ENCODE results near the gene PRDM16. TPM values are rescaled to one million over a fixed set of nuclear protein-coding genes. Genes with fewer than 3 reads are reported as not detected.

Gene PRDM16
- total RNA-seq, 1 experiment from 2014 or later = 0.17 TPM

GRCh38 chr1:3176028-3176427, 107.0 kb downstream of the PRDM16 start:
- Histone ChIP-seq H3K14ac (ENCODE audit: insufficient read depth, low read length) (no peak overlapping the region), H2BK120ac (ENCODE audit: low read depth, low read length, poor library complexity, severe bottlenecking) (no peak overlapping the region), H4K5ac (ENCODE audit: insufficient read length, low read depth, low read length) (no peak overlapping the region), H3K4me2 (ENCODE audit: insufficient read depth, insufficient read length, low read length) (no peak overlapping the region), H4K20me1 (ENCODE audit: control insufficient read depth, insufficient read depth, insufficient read length) (no peaks in the 10 kb centered on the region), H2BK12ac (ENCODE audit: insufficient read length, low read depth, low read length) (no peak overlapping the region), H2BK20ac (ENCODE audit: low read depth, low read length, poor library complexity, severe bottlenecking) (no peak overlapping the region), H3K9me3 (ENCODE audit: control insufficient read depth, low read depth, low read length) (no peaks in the 10 kb centered on the region), H4K8ac (replicated peaks; ENCODE audit: insufficient read length, low read depth, low read length) (no peak overlapping the region), H3K18ac (ENCODE audit: insufficient read length, low read depth, low read length) (no peak overlapping the region), H2BK15ac (ENCODE audit: low read depth, low read length) (no peak overlapping the region), H3K27ac (ENCODE audit: insufficient read length, low read depth, low read length) (no peak overlapping the region), H3K27me3 (ENCODE audit: insufficient read depth, low read length) (no peaks in the 10 kb centered on the region), H2AFZ (ENCODE audit: low read length) (no peak overlapping the region), H2BK5ac (ENCODE audit: insufficient read length, low read length) (no peak overlapping the region), H3K4ac (ENCODE audit: low read depth, low read length) (no peak overlapping the region), H3K4me1 (ENCODE audit: insufficient read depth, low read length) (no peaks in the 10 kb centered on the region), H3K23ac (ENCODE audit: insufficient read length, low read depth, low read length) (no peak overlapping the region), H3K23me2 (ENCODE audit: insufficient read length, low read depth, low read length, poor library complexity, severe bottlenecking) (no peaks in the 10 kb centered on the region), H3K9ac (ENCODE audit: extremely low read depth, insufficient read length, low read length) (no peak overlapping the region), H3K79me2 (ENCODE audit: insufficient read depth, low read length) (no peaks in the 10 kb centered on the region), H3K56ac (ENCODE audit: insufficient read length, low read depth, low read length) (no peak overlapping the region), H3K79me1 (ENCODE audit: insufficient read depth, low read depth, low read length, poor library complexity, severe bottlenecking) (no peaks in the 10 kb centered on the region), H3T11ph (ENCODE audit: low read length) (no peak overlapping the region), H4K91ac (ENCODE audit: insufficient read length, low read depth, low read length) (no peak overlapping the region), H2AK5ac (ENCODE audit: insufficient read length, low read length) (no peak overlapping the region)
- peaks cover 2% of the 10 kb centered on the region; the same call in 1 of the 2 replicates for H3K27me3 Mint-ChIP-seq (ENCODE audit: low read depth)
- no peak for DNase-seq
- no peaks in the 10 kb centered on the region for H3K9me3 Mint-ChIP-seq
- no peaks in the 10 kb centered on the region for H3K36me3 Mint-ChIP-seq (ENCODE audit: insufficient read depth in 1 of 3, low read depth in 3 of 3)
- H3K4me3 Mint-ChIP-seq = no peak overlapping the region
- H3K4me1 Mint-ChIP-seq = peaks cover 0 to 3% of the 10 kb centered on the region in 2 experiments; a peak in 2 of 4 replicates
- TF ChIP-seq, protein P1, sequence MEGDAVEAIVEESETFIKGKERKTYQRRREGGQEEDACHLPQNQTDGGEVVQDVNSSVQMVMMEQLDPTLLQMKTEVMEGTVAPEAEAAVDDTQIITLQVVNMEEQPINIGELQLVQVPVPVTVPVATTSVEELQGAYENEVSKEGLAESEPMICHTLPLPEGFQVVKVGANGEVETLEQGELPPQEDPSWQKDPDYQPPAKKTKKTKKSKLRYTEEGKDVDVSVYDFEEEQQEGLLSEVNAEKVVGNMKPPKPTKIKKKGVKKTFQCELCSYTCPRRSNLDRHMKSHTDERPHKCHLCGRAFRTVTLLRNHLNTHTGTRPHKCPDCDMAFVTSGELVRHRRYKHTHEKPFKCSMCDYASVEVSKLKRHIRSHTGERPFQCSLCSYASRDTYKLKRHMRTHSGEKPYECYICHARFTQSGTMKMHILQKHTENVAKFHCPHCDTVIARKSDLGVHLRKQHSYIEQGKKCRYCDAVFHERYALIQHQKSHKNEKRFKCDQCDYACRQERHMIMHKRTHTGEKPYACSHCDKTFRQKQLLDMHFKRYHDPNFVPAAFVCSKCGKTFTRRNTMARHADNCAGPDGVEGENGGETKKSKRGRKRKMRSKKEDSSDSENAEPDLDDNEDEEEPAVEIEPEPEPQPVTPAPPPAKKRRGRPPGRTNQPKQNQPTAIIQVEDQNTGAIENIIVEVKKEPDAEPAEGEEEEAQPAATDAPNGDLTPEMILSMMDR (conservative IDR thresholded peaks at IDR 0.05) = no peak
- H3K27ac Mint-ChIP-seq = no peak overlapping the region

All from H9 (cell line).